IMR-90 (cell line): Measurements from ENCODE around the gene STAT4. TPM values are rescaled to one million over a fixed set of nuclear protein-coding genes. Genes with fewer than 3 reads are reported as not detected.

ENCODE experiments used
- ATAC-seq: fragments of 200-7000 bp; cut with Tn5 transposase; 2 replicates; pipeline ENCODE4 v1.9.1; 2020; ENCODE audit warnings: low read depth, mild to moderate bottlenecking, moderate library complexity
- BruUV-seq: library from RNA; stranded (reverse); fragments of 400-500 nt; replicated peaks from 2 replicates; lab custom pipeline; 2021; lab: Mats Ljungman, UMichigan
- CTCF ChIA-PET: fragments of 300-600 bp; formaldehyde crosslinking; extraction: SDS; loops from one replicate; lab custom pipeline; 2021; ENCODE audit warnings: antibody characterized with exemption; lab: Yijun Ruan, JAX
- POLR2A ChIA-PET: fragments of 300-600 bp; sonication (Branson Sonifier 250); formaldehyde crosslinking; loops from one replicate; lab custom pipeline; 2022; ENCODE audit warnings: antibody characterized with exemption; ENCODE audit not compliant: unreplicated experiment; lab: Charles Lee
- DNase-seq: peaks from one replicate; pipeline ENCODE4 v3.0.0; 2013
- H2AFZ ChIP-seq: replicated peaks from 2 replicates; pipeline ENCODE3; 2013; ENCODE audit warnings: low read length, mild to moderate bottlenecking; ENCODE audit not compliant: poor library complexity
- H2AK5ac ChIP-seq: 2 replicates; pipeline ENCODE4 v1.6.1; 2013; ENCODE audit warnings: low read depth, low read length, inconsistent platforms
- H2AK9ac ChIP-seq: replicated peaks from 2 replicates; pipeline ENCODE3; 2013; ENCODE audit warnings: mild to moderate bottlenecking, low read depth, low read length, moderate library complexity; ENCODE audit not compliant: poor library complexity
- H2BK120ac ChIP-seq: 2 replicates; pipeline ENCODE4 v1.6.1; 2013; ENCODE audit warnings: low read depth, low read length, inconsistent platforms
- H2BK15ac ChIP-seq: 3 replicates; pipeline ENCODE4 v1.6.1; 2013; ENCODE audit warnings: low read depth, low read length, inconsistent platforms
- H2BK20ac ChIP-seq: 2 replicates; pipeline ENCODE4 v1.6.1; 2013; ENCODE audit warnings: low read depth, mild to moderate bottlenecking, inconsistent platforms, low read length, moderate library complexity
- H2BK5ac ChIP-seq: 2 replicates; pipeline ENCODE4 v1.6.1; 2013; ENCODE audit warnings: mild to moderate bottlenecking, low read depth, low read length, inconsistent platforms; ENCODE audit not compliant: poor library complexity, severe bottlenecking
- H3K14ac ChIP-seq: replicated peaks from 2 replicates; pipeline ENCODE4 v1.6.1; 2013; ENCODE audit warnings: low read depth, low read length, inconsistent platforms
- H3K18ac ChIP-seq: 2 replicates; pipeline ENCODE4 v1.6.1; 2013; ENCODE audit warnings: low read depth, low read length, control low read depth
- H3K23ac ChIP-seq: 2 replicates; pipeline ENCODE4 v1.6.1; 2013; ENCODE audit warnings: low read depth, low read length, inconsistent platforms
- H3K27ac ChIP-seq: 2 replicates; pipeline ENCODE4 v1.5.1; 2013; ENCODE audit warnings: mild to moderate bottlenecking, control low read depth, low read length; ENCODE audit not compliant: insufficient read depth
- H3K27me3 ChIP-seq: 2 replicates; pipeline ENCODE4 v1.6.1; 2013; ENCODE audit warnings: low read length; ENCODE audit not compliant: control insufficient read depth, insufficient read depth
- H3K36me3 ChIP-seq: 2 replicates; pipeline ENCODE4 v1.6.1; 2013; ENCODE audit warnings: low read length, mixed read lengths; ENCODE audit not compliant: control insufficient read depth, insufficient read depth
- H3K4ac ChIP-seq: 2 replicates; pipeline ENCODE4 v1.6.1; 2013; ENCODE audit warnings: low read depth, low read length, inconsistent platforms
- H3K4me1 ChIP-seq: 2 replicates; pipeline ENCODE4 v1.6.1; 2013; ENCODE audit warnings: low read length, mixed read lengths; ENCODE audit not compliant: control insufficient read depth, insufficient read depth
- H3K4me2 ChIP-seq: 2 replicates; pipeline ENCODE4 v1.6.1; 2013; ENCODE audit warnings: low read depth, mild to moderate bottlenecking, control low read depth, low read length, moderate library complexity
- H3K4me3 ChIP-seq: 2 replicates; pipeline ENCODE4 v1.5.1; 2013; ENCODE audit warnings: low read depth, mild to moderate bottlenecking, control low read depth, low read length, moderate library complexity; ENCODE audit not compliant: insufficient read depth
- H3K56ac ChIP-seq: 2 replicates; pipeline ENCODE4 v1.6.1; 2013; ENCODE audit warnings: low read length, inconsistent platforms; ENCODE audit not compliant: insufficient read depth; ENCODE audit errors: extremely low read depth
- H3K79me1 ChIP-seq, 2 experiments: 2 replicates each; pipeline ENCODE4 v1.6.1; 2013; ENCODE audit warnings: low read length in 2 of 2, inconsistent platforms in 1 of 2, low read depth in 1 of 2
- H3K9ac ChIP-seq: 2 replicates; pipeline ENCODE4 v1.6.1; 2013; ENCODE audit warnings: low read depth, low read length, control low read depth
- H3K9me1 ChIP-seq: 2 replicates; pipeline ENCODE4 v1.6.1; 2013; ENCODE audit warnings: low read length, inconsistent platforms; ENCODE audit not compliant: insufficient read depth
- H3K9me3 ChIP-seq: 2 replicates; pipeline ENCODE4 v1.6.1; 2013; ENCODE audit warnings: low read length; ENCODE audit not compliant: control insufficient read depth, insufficient read depth
- H4K20me1 ChIP-seq: 2 replicates; pipeline ENCODE4 v1.6.1; 2013; ENCODE audit warnings: low read length, inconsistent platforms; ENCODE audit not compliant: insufficient read depth
- H4K5ac ChIP-seq: 2 replicates; pipeline ENCODE4 v1.6.1; 2013; ENCODE audit warnings: mild to moderate bottlenecking, low read depth, low read length, control low read depth
- H4K8ac ChIP-seq, 2 experiments: 2 replicates each; pipeline ENCODE4 v1.6.1; 2013; ENCODE audit warnings: low read depth in 2 of 2, low read length in 2 of 2, control low read depth in 1 of 2, inconsistent platforms in 1 of 2
- H4K91ac ChIP-seq: 2 replicates; pipeline ENCODE4 v1.6.1; 2013; ENCODE audit warnings: low read depth, low read length, inconsistent platforms; ENCODE audit not compliant: insufficient read depth
- CEBPB ChIP-seq: IDR thresholded peaks from 2 replicates; pipeline ENCODE4 v1.6.1; 2012; ENCODE audit warnings: low read depth, low read length, improper control_type of control experiment
- MXI1 ChIP-seq: IDR thresholded peaks from 2 replicates; pipeline ENCODE4 v1.6.1; 2012; ENCODE audit warnings: low read depth, mild to moderate bottlenecking, low read length, moderate library complexity, borderline replicate concordance
- RFX5 ChIP-seq: IDR thresholded peaks from 2 replicates; pipeline ENCODE4 v1.8.0; 2012; ENCODE audit warnings: low read depth, mild to moderate bottlenecking, low read length, moderate library complexity
- SMC3 ChIP-seq: fragments of 150-350 bp; IDR thresholded peaks from 2 replicates; pipeline ENCODE4 v1.6.1; 2016; ENCODE audit warnings: low read depth, mild to moderate bottlenecking, antibody characterized with exemption, low read length, moderate library complexity
- WGBS, 2 experiments: methylation state at CpG; one replicate each; pipeline versions ENCODE4 v1.1.5 to v1.1.7; 2013; ENCODE audit warnings: missing lambda C conversion rate in 2 of 2; ENCODE audit not compliant: insufficient read length in 1 of 2; ENCODE audit errors: extremely low coverage in 2 of 2; 5-methylcytosine and 5-hydroxymethylcytosine counted together
- dilution Hi-C: fragments of 300-500 bp; cut with HindIII; formaldehyde crosslinking; loops from one replicate; pipeline ENCODE4 v1.14.3; 2018; ENCODE audit warnings: low sequenced_read_pairs; ENCODE audit not compliant: unreplicated experiment
- in situ Hi-C: fragments of 300-500 bp; cut with MboI; formaldehyde crosslinking; loops from 3 replicates; pipeline ENCODE4 v1.14.3; 2019; ENCODE audit warnings: low sequenced_read_pairs, inconsistent platforms, mixed read lengths
- intact Hi-C: fragments of 100-400 bp; cut with micrococcal nuclease; formaldehyde crosslinking; loops from 2 replicates; pipeline ENCODE4 v1.10.0; 2022
- polyA plus RNA-seq, 3 experiments: library from polyadenylated mRNA; depleted of rRNA; stranded (reverse); fragments of >200 nt; gene quantifications; 2 replicates each; pipeline ENCODE4 v1.2.3, GENCODE V29; 2012; ENCODE audit warnings: low replicate concordance in 1 of 3
- total RNA-seq: library from RNA; depleted of rRNA; stranded (reverse); fragments of >200 nt; gene quantifications from 2 replicates; pipeline ENCODE4 v1.2.3, GENCODE V29; 2012

The STAT4 gene
- total and polyA plus RNA-seq, 2 of the 4 experiments (the other 2 are of a cell fraction): 0.36 to 0.48 TPM

DNA sequence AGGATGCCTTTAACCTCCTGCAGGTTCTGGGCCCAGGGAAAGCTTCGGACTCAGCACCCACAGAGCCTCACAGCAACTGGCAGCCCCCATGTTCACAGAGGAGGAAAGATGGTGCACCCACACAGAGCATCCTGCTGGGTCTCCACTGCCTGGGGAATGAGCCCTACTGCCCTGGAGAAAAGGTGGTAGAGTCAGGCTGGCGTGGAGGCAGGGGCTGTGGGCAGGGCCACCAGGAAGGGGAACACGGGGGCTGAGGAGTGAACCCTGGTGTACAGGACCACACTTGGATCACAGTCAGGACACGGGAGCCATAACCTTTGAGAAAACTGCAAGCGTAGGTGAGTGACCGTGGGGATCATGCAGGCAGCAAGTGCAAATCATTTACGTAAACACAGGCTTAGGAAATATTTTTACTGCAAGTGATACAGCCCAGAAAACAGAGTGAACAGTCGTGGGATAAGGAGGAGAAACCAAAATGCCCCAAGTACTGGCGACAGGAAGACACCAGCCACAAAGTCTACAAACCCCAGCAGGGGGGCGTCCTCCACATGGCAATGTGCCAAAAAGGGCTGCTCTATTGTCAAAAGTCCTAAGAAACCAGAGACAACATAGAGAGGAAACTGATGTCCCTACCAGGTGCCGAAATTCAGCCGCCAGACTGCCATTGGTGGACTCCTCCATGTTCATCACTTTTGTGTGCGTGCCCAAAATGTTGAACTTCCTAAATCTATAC is 164.4 kb downstream of the STAT4 start:
- Histone ChIP-seq H4K91ac (no peak overlapping the region), H3K27ac (no peak overlapping the region), H3K36me3 (peaks cover 67% of the 10 kb centered on the region), H2BK120ac (no peak overlapping the region), H3K4me3 (no peak overlapping the region), H3K27me3 (no peaks in the 10 kb centered on the region), H3K4me1 (no peaks in the 10 kb centered on the region), H3K79me1 (peaks cover 0 to 16% of the 10 kb centered on the region in 2 experiments; a peak in 1 of 4 replicates), H3K56ac (no peak overlapping the region), H3K9ac (no peak overlapping the region), H3K4ac (no peak overlapping the region), H3K9me3 (no peaks in the 10 kb centered on the region), H4K20me1 (peaks cover 17% of the 10 kb centered on the region; the same call in 1 of the 2 replicates), H2AK5ac (no peak overlapping the region), H4K5ac (no peak overlapping the region), H3K14ac (no peak overlapping the region), H2BK15ac (no peak overlapping the region), H3K4me2 (no peak overlapping the region), H2BK20ac (no peak overlapping the region), H2AK9ac (no peak overlapping the region), H4K8ac (no peak overlapping the region), H2BK5ac (no peak overlapping the region), H3K18ac (no peak overlapping the region), H3K9me1 (peaks cover 15% of the 10 kb centered on the region), H2AFZ (no peak overlapping the region), H3K23ac (no peak overlapping the region)
- TF ChIP-seq CEBPB: no peak
- TF ChIP-seq SMC3: no peak
- no peak for TF ChIP-seq RFX5
- TF ChIP-seq MXI1: no peak
- dilution Hi-C loops (no loop called here), intact Hi-C loops (no loop called here), in situ Hi-C loops (no loop called here)
- DNase-seq: no peak
- BruUV-seq: no TSS peak
- no peak for ATAC-seq
- ChIA-PET CTCF (no interaction called here), POLR2A (no interaction called here)
- 96% methylated on average over 4 of the region's 13 CpGs; no CpG with 5 or more reads in 1 of the 2 experiments for WGBS, 2 experiments
